Stimulated activated CD8-positive, alpha-beta memory T cell treated with anti-CD3 and anti-CD28 coated beads, Interleukin-12 subunit alpha, Interleukin-12 subunit beta, amount 100 ng/mL, for 24 hours (primary cell): ENCODE measurements around the gene SOX3.

Experiments
- DNase-seq: peaks from one replicate; pipeline ENCODE4 v3.0.0-alpha.2; 2020; ENCODE audit errors: extremely low read depth

SOX3 gene

GRCh38 chrX:140504371-140505324, at the start of gene SOX3:
Gene SOX3, minus strand, starts transcription at chrX:140505069. Its CDS starts 9 bp downstream, at chrX:140505060.
- DNase-seq: no peak

GRCh38 chrX:140548985-140549384, 44.1 kb upstream of the SOX3 start:
- DNase-seq: no peak

- DNase-seq: no peak
Measured at GRCh38 chrX:140526171-140526570, 21.3 kb upstream of the SOX3 start.

- no peak for DNase-seq
Measured at GRCh38 chrX:140525448-140525847, 20.6 kb upstream of the SOX3 start.

- DNase-seq: no peak
Measured at GRCh38 chrX:140524556-140524955, 19.7 kb upstream of the SOX3 start.

GRCh38 chrX:140521393-140521792, 16.5 kb upstream of the SOX3 start:
- DNase-seq: no peak

GRCh38 chrX:140514554-140514953, 9.7 kb upstream of the SOX3 start:
- no peak for DNase-seq

- DNase-seq: no peak
Measured at GRCh38 chrX:140510895-140511295, 6.0 kb upstream of the SOX3 start.

- no peak for DNase-seq
Measured at GRCh38 chrX:140510306-140510676, 5.4 kb upstream of the SOX3 start.

- DNase-seq: no peak
Measured at GRCh38 chrX:140509468-140510305, 4.8 kb upstream of the SOX3 start.

GRCh38 chrX:140508958-140509357, 4.1 kb upstream of the SOX3 start:
- no peak for DNase-seq

GRCh38 chrX:140507982-140508305, 3.1 kb upstream of the SOX3 start:
- no peak for DNase-seq

GRCh38 chrX:140507223-140507981, 2.5 kb upstream of the SOX3 start:
- DNase-seq: no peak

- no peak for DNase-seq
Measured at GRCh38 chrX:140505421-140506337, 810 bp upstream of the SOX3 start.

GRCh38 chrX:140503714-140504351, 1.0 kb downstream of the SOX3 start:
- DNase-seq: no peak

- no peak for DNase-seq
Measured at GRCh38 chrX:140503238-140503601, 1.6 kb downstream of the SOX3 start.

- DNase-seq: no peak
Measured at GRCh38 chrX:140502491-140503237, 2.2 kb downstream of the SOX3 start.

GRCh38 chrX:140501940-140502468, 2.9 kb downstream of the SOX3 start:
- no peak for DNase-seq

- no peak for DNase-seq
Measured at GRCh38 chrX:140501321-140501720, 3.5 kb downstream of the SOX3 start.

GRCh38 chrX:140500441-140500840, 4.4 kb downstream of the SOX3 start:
- DNase-seq: no peak
